HG02981 (cell line): Measurements from ENCODE around the gene CCDC85C.

Experiments
- ATAC-seq: cut with Tn5 transposase; IDR thresholded peaks from one replicate; pipeline ENCODE4 v1.9.1; 2021; ENCODE audit warnings: mild to moderate bottlenecking, moderate library complexity; ENCODE audit not compliant: unreplicated experiment

Gene CCDC85C

GRCh38 chr14:99452968-99453367 lies 151.0 kb downstream of the CCDC85C start:
- ATAC-seq, result no peak

- ATAC-seq, result no peak
These were observed 152.8 kb downstream of the CCDC85C start for GRCh38 chr14:99451234-99451633.

- no peak for ATAC-seq
These were observed 153.7 kb downstream of the CCDC85C start for GRCh38 chr14:99450266-99450665.
